HG03060 (cell line): ENCODE measurements around the gene WDFY4.

Experiments
- ATAC-seq: cut with Tn5 transposase; IDR thresholded peaks from one replicate; pipeline ENCODE4 v1.9.1; 2021; ENCODE audit warnings: low read depth, moderate number of reproducible peaks; ENCODE audit not compliant: unreplicated experiment

The WDFY4 gene

DNA sequence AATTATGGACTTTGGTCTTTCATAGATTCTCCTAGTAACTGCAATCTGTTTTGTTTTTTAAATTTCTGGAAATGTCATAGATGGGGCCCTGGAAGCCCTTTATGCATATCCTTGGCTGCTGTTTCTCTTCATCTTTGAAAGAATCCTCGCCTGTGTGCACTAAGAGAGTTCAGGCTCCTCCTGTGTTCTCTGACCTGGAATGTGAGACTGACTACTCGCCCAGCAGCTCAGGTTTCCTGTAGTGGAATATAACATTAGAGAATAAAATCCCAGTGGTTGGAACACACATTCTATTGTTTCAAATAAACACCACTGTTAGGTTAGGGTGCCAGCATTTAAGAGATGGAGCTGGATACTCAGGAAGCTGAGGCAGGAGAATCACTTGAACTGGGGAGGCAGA lies 56.3 kb downstream of the WDFY4 start:
- ATAC-seq: no peak

- ATAC-seq: no peak
Measured at GRCh38 chr10:48742891-48743860, 58.5 kb downstream of the WDFY4 start.

GRCh38 chr10:48744587-48744986 lies 59.9 kb downstream of the WDFY4 start:
- ATAC-seq: no peak

DNA sequence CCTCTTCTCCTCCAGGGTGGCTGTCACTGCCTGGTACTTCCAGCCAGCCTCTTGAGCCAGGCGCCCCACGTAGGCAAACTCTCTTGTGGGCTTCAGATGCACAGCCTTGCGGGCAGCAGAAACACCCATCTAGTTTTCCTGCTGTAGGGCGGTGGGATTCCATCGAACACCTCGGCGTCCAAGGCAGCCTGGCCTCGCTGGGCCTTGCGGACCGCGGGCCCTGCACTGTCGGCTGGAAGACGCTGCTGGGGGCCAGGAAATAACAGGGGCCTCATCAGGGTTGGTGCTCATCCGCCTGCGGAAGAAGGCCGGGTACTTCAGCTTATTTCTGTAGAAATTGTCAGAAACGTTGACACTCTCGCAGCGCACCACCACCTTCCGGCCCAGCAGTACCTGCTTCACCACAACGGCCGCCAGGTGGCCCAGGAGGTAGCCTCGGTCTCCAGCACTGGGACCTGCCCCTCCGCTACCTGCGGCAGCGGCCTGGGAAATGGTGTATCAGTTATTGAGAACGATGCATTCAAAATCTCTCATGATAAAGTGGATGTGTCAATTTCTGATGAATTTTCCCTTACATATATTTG lies 61.1 kb downstream of the WDFY4 start:
- ATAC-seq: no peak

GRCh38 chr10:48748573-48748972 lies 63.9 kb downstream of the WDFY4 start:
- no peak for ATAC-seq

GRCh38 chr10:48749254-48749787 lies 64.6 kb downstream of the WDFY4 start:
- ATAC-seq: no peak

DNA sequence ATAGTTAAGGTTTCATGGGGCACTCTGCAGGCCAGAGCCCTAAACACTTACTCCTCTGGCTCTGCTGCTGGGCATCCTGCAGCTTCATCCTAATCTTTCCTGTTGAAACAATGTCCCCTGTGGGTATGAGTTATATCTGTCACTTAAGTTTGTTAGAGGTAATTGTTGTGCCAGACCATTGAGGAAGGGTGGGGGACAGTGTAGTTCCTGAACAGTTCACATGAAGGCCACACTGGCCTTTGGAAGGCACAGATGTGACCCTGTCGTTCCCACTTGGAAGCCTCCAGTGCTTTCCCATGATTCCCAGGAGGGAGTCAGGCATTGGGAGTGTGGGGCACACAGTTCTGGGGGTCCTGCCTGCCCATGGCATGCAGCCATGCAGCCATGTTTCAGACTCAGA lies 65.3 kb downstream of the WDFY4 start:
- no peak for ATAC-seq

- no peak for ATAC-seq
Measured at GRCh38 chr10:48750991-48751390, 66.3 kb downstream of the WDFY4 start.

- ATAC-seq: no peak
Measured at GRCh38 chr10:48751730-48752129, 67.1 kb downstream of the WDFY4 start.

- ATAC-seq: no peak
Measured at GRCh38 chr10:48758411-48758810, 73.7 kb downstream of the WDFY4 start.

DNA sequence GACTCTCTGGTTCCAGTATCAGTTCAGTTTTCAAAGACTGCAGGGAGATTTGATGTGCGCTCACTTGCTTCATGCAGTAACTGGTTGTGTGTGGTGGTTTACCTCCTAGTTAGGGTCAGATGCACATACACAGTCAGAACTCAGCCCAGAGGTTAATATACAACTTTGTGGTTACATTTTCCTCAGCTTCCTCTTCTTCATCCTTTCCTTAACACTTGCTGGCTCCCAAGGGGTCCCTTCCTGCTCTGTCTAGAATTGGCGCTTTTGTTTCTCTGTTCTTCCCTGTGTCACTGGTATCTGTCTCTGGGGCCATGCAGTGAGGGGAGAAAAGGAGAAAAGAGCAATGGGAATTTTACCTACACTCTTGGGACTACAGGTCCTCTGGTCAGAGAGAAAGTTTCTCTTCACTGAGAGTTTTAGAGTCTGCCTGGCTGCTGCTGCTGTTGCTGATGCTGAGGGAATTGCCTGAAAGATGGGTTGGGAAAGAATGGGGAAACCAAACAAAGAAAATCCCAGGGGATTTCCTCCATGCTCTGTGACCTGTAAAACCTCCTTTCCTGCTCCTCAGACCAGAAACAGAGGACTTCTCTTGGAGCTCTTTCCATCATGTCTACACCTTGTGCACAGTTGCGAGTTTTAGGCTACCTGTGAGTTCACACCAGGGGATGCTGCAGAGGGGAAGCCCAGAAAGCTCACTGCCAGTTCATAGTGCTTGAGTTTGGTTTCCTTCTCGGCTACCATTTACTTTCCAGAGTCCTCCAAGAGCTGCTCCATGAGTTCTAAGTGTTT lies 74.6 kb downstream of the WDFY4 start:
- peak; percentile 80 for ATAC-seq

DNA sequence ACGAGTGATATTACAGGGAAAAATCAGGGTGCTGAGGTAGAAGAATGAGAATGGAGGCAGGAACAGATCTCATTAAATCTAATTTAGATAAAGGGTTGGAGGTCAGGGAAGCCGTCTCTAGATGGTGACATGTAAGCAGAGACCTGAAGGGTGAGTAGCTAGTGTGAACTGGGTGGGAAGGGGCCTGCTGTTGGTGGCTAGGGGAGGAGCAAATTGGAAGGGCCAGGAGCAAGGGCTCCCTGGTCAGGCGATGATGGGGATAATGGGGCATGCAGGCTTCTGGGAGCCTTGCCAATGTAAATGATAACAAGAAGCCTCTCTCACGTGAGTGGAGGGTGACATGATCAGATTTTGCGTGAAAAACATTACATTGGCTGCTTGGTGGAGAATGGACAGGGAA lies 76.3 kb downstream of the WDFY4 start:
- ATAC-seq: no peak

GRCh38 chr10:48762064-48763042 lies 77.7 kb downstream of the WDFY4 start:
- no peak for ATAC-seq

DNA sequence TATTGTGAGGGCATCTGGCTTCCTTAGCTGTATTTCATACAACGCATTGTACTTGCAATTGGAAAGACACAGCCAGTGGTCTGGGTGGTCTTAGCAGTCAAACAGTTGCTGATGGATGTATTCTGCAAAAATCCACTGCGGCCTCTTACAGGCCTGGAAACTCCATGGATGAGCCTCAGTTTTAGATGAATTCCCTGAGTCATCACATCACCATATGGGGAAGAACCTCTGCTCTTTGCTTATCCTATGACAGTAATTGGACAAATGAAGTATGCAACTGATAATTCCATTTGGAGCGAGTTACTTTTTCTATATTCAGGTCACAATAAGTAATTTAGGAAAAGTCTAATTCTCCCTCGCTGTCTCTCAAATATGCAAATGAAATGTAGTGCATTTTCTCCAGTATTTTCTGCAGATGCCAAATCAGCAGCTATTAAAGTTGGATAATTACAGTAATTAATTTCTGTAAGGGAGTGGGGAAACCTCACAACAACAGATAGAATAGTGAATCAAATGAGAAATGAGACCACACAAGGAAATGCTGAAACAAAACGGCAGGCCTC lies 78.8 kb downstream of the WDFY4 start:
- ATAC-seq: no peak

DNA sequence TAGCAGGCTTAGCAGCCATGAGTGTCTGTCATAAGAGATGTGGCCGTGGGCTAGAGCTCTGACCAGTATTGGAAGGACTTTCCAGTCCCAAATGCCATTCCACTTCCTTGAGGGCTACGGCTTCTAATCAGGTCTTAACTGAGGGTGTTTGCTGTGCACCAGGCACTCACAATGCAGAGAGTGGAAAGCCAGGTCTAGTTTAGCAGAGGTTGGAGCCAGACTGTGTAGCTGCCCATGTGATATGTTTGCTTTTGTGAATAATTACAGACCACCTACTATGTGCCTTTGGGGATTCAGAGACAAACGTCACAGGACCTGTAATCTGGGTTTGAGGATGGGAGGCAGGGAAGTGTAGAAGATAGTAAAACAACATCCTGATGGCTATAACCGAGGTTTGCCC lies 79.8 kb downstream of the WDFY4 start:
- no peak for ATAC-seq

DNA sequence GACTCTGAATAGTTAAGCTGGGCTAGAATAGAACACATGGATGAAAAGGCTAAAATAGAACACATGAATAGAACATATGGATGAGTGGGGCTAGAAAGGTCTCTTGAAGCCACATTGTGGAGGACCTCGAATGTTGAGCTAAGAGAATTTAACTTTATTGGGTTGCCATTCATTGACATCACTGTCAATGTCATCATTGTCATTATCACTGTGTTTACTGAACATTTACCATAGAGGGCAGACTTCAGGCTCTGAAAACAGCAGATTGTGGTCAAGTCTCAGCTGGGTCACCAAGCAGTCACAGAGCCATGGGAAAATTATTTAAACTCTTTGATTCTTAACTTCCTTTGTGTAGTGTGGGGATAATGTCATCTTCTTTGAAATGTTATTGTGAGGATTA lies 80.4 kb downstream of the WDFY4 start:
- ATAC-seq: no peak

GRCh38 chr10:48765527-48765926 lies 80.9 kb downstream of the WDFY4 start:
- ATAC-seq: no peak

GRCh38 chr10:48767373-48768143 lies 82.9 kb downstream of the WDFY4 start:
- ATAC-seq: no peak
